ENCODE data around the gene DDX46. TPM values are rescaled to one million over a fixed set of nuclear protein-coding genes. Genes with fewer than 3 reads are reported as not detected.

The DDX46 gene
- total RNA-seq, 2 experiments from 2014 or later = 35.5 to 35.8 TPM

GRCh38 chr5:134803821-134804220 is 45.2 kb downstream of the DDX46 start:
- intact Hi-C loops (cut with DNase I, micrococcal nuclease) = no loop called here
- DNase-seq = no peak
- Histone ChIP-seq H3K4me1 (ENCODE audit: insufficient read depth, low read length) (no peaks in the 10 kb centered on the region), H3K36me3 (ENCODE audit: insufficient read depth, low read length) (peaks cover 47% of the 10 kb centered on the region), H3K9me3 (ENCODE audit: control insufficient read depth in 1 of 2, insufficient read depth in 1 of 2, low read length in 2 of 2) (no peaks in the 10 kb centered on the region), H3K4me3 (ENCODE audit: low read length) (no peak overlapping the region), H3K27me3 (ENCODE audit: control insufficient read depth in 1 of 2, insufficient read depth in 2 of 2, low read length in 2 of 2) (no peaks in the 10 kb centered on the region), H3K27ac (ENCODE audit: low read depth in 1 of 2, low read length in 2 of 2) (no peak overlapping the region)
- peaks cover 65% of the 10 kb centered on the region for H3K36me3 Mint-ChIP-seq (ENCODE audit: low read depth)
- H3K9me3 Mint-ChIP-seq = no peaks in the 10 kb centered on the region
- H3K4me1 Mint-ChIP-seq (ENCODE audit: low read depth) = no peaks in the 10 kb centered on the region
- ChIA-PET CTCF (no interaction called here), POLR2A (no interaction called here)
- no peak overlapping the region for H3K4me3 Mint-ChIP-seq
- H3K27ac Mint-ChIP-seq = no peak overlapping the region
- no peak for ATAC-seq (ENCODE audit: poor library complexity)
- TF ChIP-seq, protein P1, sequence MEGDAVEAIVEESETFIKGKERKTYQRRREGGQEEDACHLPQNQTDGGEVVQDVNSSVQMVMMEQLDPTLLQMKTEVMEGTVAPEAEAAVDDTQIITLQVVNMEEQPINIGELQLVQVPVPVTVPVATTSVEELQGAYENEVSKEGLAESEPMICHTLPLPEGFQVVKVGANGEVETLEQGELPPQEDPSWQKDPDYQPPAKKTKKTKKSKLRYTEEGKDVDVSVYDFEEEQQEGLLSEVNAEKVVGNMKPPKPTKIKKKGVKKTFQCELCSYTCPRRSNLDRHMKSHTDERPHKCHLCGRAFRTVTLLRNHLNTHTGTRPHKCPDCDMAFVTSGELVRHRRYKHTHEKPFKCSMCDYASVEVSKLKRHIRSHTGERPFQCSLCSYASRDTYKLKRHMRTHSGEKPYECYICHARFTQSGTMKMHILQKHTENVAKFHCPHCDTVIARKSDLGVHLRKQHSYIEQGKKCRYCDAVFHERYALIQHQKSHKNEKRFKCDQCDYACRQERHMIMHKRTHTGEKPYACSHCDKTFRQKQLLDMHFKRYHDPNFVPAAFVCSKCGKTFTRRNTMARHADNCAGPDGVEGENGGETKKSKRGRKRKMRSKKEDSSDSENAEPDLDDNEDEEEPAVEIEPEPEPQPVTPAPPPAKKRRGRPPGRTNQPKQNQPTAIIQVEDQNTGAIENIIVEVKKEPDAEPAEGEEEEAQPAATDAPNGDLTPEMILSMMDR (IDR thresholded peaks at IDR 0.05) = no peak
- H3K27me3 Mint-ChIP-seq = no peaks in the 10 kb centered on the region

- H3K4me1 Mint-ChIP-seq (ENCODE audit: low read depth) = no peaks in the 10 kb centered on the region
- Histone ChIP-seq H3K4me1 (ENCODE audit: insufficient read depth, low read length) (peaks cover 7% of the 10 kb centered on the region), H3K4me3 (ENCODE audit: low read length) (no peak overlapping the region), H3K36me3 (ENCODE audit: insufficient read depth, low read length) (peaks cover 79% of the 10 kb centered on the region), H3K9me3 (ENCODE audit: control insufficient read depth in 1 of 2, insufficient read depth in 1 of 2, low read length in 2 of 2) (no peaks in the 10 kb centered on the region), H3K27me3 (ENCODE audit: control insufficient read depth in 1 of 2, insufficient read depth in 2 of 2, low read length in 2 of 2) (no peaks in the 10 kb centered on the region), H3K27ac (ENCODE audit: low read depth in 1 of 2, low read length in 2 of 2) (no peak overlapping the region)
- peaks cover 72% of the 10 kb centered on the region for H3K36me3 Mint-ChIP-seq (ENCODE audit: low read depth)
- H3K4me3 Mint-ChIP-seq = no peak overlapping the region
- DNase-seq (peak in 3 of 14 experiments; percentile 2 to 45 (median 30)), ATAC-seq (ENCODE audit: poor library complexity) (peak; percentile 21)
- TF ChIP-seq, protein P1 (IDR thresholded peaks at IDR 0.05) = no peak
- no peaks in the 10 kb centered on the region for H3K27me3 Mint-ChIP-seq
- ChIA-PET POLR2A (no interaction called here), CTCF (no interaction called here)
- intact Hi-C loops (cut with DNase I, micrococcal nuclease) = no loop called here
- H3K27ac Mint-ChIP-seq = peak overlapping the region; percentile 24
- no peaks in the 10 kb centered on the region for H3K9me3 Mint-ChIP-seq
Measured at GRCh38 chr5:134813407-134813806, 54.8 kb downstream of the DDX46 start.

GRCh38 chr5:134813827-134814226 is 55.2 kb downstream of the DDX46 start:
- no peak overlapping the region for H3K4me3 ChIP-seq (ENCODE audit: low read length)
- CTCF ChIA-PET = no interaction called here

More at GRCh38 chr5:134813827-134814226, 55.2 kb downstream of the DDX46 start:
- Histone ChIP-seq H3K4me1 (ENCODE audit: insufficient read depth, low read length) (peaks cover 7% of the 10 kb centered on the region), H3K36me3 (ENCODE audit: insufficient read depth, low read length) (peaks cover 78% of the 10 kb centered on the region), H3K9me3 (ENCODE audit: control insufficient read depth in 1 of 2, insufficient read depth in 1 of 2, low read length in 2 of 2) (no peaks in the 10 kb centered on the region), H3K27me3 (ENCODE audit: control insufficient read depth in 1 of 2, insufficient read depth in 2 of 2, low read length in 2 of 2) (no peaks in the 10 kb centered on the region), H3K27ac (ENCODE audit: low read depth in 1 of 2, low read length in 2 of 2) (no peak overlapping the region)
- intact Hi-C loops (cut with DNase I, micrococcal nuclease) = no loop called here
- no peak overlapping the region for H3K4me3 Mint-ChIP-seq
- POLR2A ChIA-PET = no interaction called here
- ATAC-seq (ENCODE audit: poor library complexity) (no peak), DNase-seq (peak in 2 of 14 experiments; percentile 3 to 7)
- no peaks in the 10 kb centered on the region for H3K4me1 Mint-ChIP-seq (ENCODE audit: low read depth)
- no peaks in the 10 kb centered on the region for H3K27me3 Mint-ChIP-seq
- no peaks in the 10 kb centered on the region for H3K9me3 Mint-ChIP-seq
- H3K36me3 Mint-ChIP-seq (ENCODE audit: low read depth) = peaks cover 72% of the 10 kb centered on the region
- TF ChIP-seq, protein P1 (IDR thresholded peaks at IDR 0.05) = no peak
- H3K27ac Mint-ChIP-seq = peak overlapping the region; percentile 24
